A549 (cell line): Measurements from ENCODE around the gene YBX1. TPM values are rescaled to one million over a fixed set of nuclear protein-coding genes. Genes with fewer than 3 reads are reported as not detected.

ENCODE experiments used
- ATAC-seq, 2 experiments: fragments of 200-7000 bp in 1 of 2; fragments of >200 bp in 1 of 2; cut with Nextera tagmentation in 1 of 2; cut with Tn5 transposase in 1 of 2; 3 replicates each; pipeline versions ENCODE4 v1.8.0 to v1.9.1; 2018 to 2020; ENCODE audit warnings: mild to moderate bottlenecking in 1 of 2, moderate library complexity in 1 of 2
- CTCF ChIA-PET: fragments of 300-600 bp; sonication (Branson Sonifier 250); formaldehyde crosslinking; extraction: SDS; loops from one replicate; lab custom pipeline; 2021; ENCODE audit warnings: antibody characterized with exemption, inconsistent platforms; lab: Yijun Ruan, JAX
- POLR2A ChIA-PET: fragments of 350-600 bp; formaldehyde crosslinking; extraction: SDS; loops from one replicate; lab custom pipeline; 2021; ENCODE audit warnings: antibody characterized with exemption, inconsistent platforms; lab: Yijun Ruan, JAX
- DNase-seq, 2 experiments: peaks; one replicate each; pipeline versions ENCODE4 v3.0.0 to v3.0.0-alpha.2; 2011 to 2016; ENCODE audit warnings: low read depth in 1 of 2, low spot score in 1 of 2
- FAIRE-seq: peaks from 2 replicates; lab custom pipeline; 2011; peaks lifted over from hg19 to GRCh38; lab: Jason Lieb, UNC
- H3K27ac ChIP-seq, 2 experiments: fragments of >200 bp; sonication (Bioruptor Twin); formaldehyde crosslinking; 3 replicates each; pipeline ENCODE4 v1.5.1; 2016 to 2017
- H3K4me1 ChIP-seq: fragments of >200 bp; sonication (Bioruptor Twin); formaldehyde crosslinking; 3 replicates; pipeline ENCODE4 v1.6.1; 2016
- H3K4me2 ChIP-seq: fragments of >200 bp; sonication (Bioruptor Twin); formaldehyde crosslinking; 3 replicates; pipeline ENCODE4 v1.6.1; 2016
- H3K4me3 ChIP-seq: fragments of >200 bp; sonication (Bioruptor Twin); formaldehyde crosslinking; 3 replicates; pipeline ENCODE4 v1.5.1; 2016
- H3K9me3 ChIP-seq: fragments of >200 bp; sonication (Bioruptor Twin); formaldehyde crosslinking; 3 replicates; pipeline ENCODE4 v1.6.1; 2016
- BHLHE40 ChIP-seq: IDR thresholded peaks from 2 replicates; pipeline ENCODE4 v1.6.1; 2012; ENCODE audit warnings: low read depth, low read length, inconsistent platforms
- CEBPB ChIP-seq, 2 experiments: fragments of >200 bp in 1 of 2; sonication (Bioruptor Twin) in 1 of 2; formaldehyde crosslinking in 1 of 2; IDR thresholded peaks; 2 replicates each; pipeline ENCODE4 v1.6.1; 2012 to 2016
- CHD2 ChIP-seq: fragments of 150-350 bp; IDR thresholded peaks from 2 replicates; pipeline ENCODE4 v1.6.1; 2014; ENCODE audit warnings: low read length; ENCODE audit not compliant: partially characterized antibody
- CHD4 ChIP-seq: fragments of 200-600 bp; sonication (generic); IDR thresholded peaks from 2 replicates; pipeline ENCODE4 v1.6.1; 2016; ENCODE audit warnings: antibody characterized with exemption, mild to moderate bottlenecking, borderline replicate concordance
- EHF ChIP-seq: fragments of 250-450 bp; sonication (Bioruptor Pico); IDR thresholded peaks from 2 replicates; pipeline ENCODE4 v1.5.0; 2020; ENCODE audit warnings: mild to moderate bottlenecking
- ESRRA ChIP-seq: fragments of 150-350 bp; IDR thresholded peaks from 2 replicates; pipeline ENCODE4 v1.6.1; 2014; ENCODE audit warnings: mild to moderate bottlenecking, low read length, borderline replicate concordance
- HOXB13 ChIP-seq: fragments of 250-450 bp; sonication (Bioruptor Pico); IDR thresholded peaks from 2 replicates; pipeline ENCODE4 v1.5.0; 2020; ENCODE audit warnings: low read depth, mild to moderate bottlenecking, moderate library complexity
- KDM1A ChIP-seq: fragments of 200-600 bp; sonication (generic); IDR thresholded peaks from 2 replicates; pipeline ENCODE4 v1.6.1; 2016; ENCODE audit warnings: low read depth, mild to moderate bottlenecking
- MAFK ChIP-seq: fragments of 450-650 bp; IDR thresholded peaks from 2 replicates; pipeline ENCODE4 v1.6.1; 2014; ENCODE audit not compliant: partially characterized antibody
- MAZ ChIP-seq: fragments of 150-350 bp; IDR thresholded peaks from 2 replicates; pipeline ENCODE4 v1.6.1; 2014; ENCODE audit warnings: antibody characterized with exemption, low read depth, low read length, borderline replicate concordance
- NFE2L2 ChIP-seq: fragments of 150-350 bp; conservative IDR thresholded peaks from 2 replicates; pipeline ENCODE4 v1.6.1; 2014; ENCODE audit warnings: low read length
- NPAS2 ChIP-seq: fragments of 250-450 bp; sonication (Bioruptor Pico); IDR thresholded peaks from 2 replicates; pipeline ENCODE4 v1.8.0; 2022; ENCODE audit warnings: mild to moderate bottlenecking, moderate library complexity, borderline replicate concordance
- NR3C1 ChIP-seq: fragments of >200 bp; sonication (Bioruptor Twin); formaldehyde crosslinking; IDR thresholded peaks from 3 replicates; pipeline ENCODE4 v1.6.1; 2017
- POLR2AphosphoS2 ChIP-seq: conservative IDR thresholded peaks from 2 replicates; pipeline ENCODE4 v1.6.1; 2012; ENCODE audit warnings: low read length, improper control_type of control experiment, inconsistent platforms
- RNF2 ChIP-seq: fragments of 200-600 bp; sonication (generic); IDR thresholded peaks from 2 replicates; pipeline ENCODE4 v1.6.1; 2016; ENCODE audit warnings: low read depth, mild to moderate bottlenecking, antibody characterized with exemption, moderate library complexity, borderline replicate concordance
- TFCP2L1 ChIP-seq: fragments of 250-450 bp; sonication (Bioruptor Pico); IDR thresholded peaks from 2 replicates; pipeline ENCODE4 v1.5.0; 2021; ENCODE audit warnings: mild to moderate bottlenecking
- TP53 ChIP-seq: fragments of 250-450 bp; sonication (Bioruptor Pico); IDR thresholded peaks from 2 replicates; pipeline ENCODE4 v1.5.0; 2021; ENCODE audit warnings: mild to moderate bottlenecking, moderate library complexity
- ZFP36 ChIP-seq: fragments of 450-650 bp; IDR thresholded peaks from 2 replicates; pipeline ENCODE4 v1.6.1; 2014; ENCODE audit warnings: borderline replicate concordance; ENCODE audit not compliant: partially characterized antibody
- ZSCAN20 ChIP-seq: fragments of 250-450 bp; sonication (Bioruptor Pico); IDR thresholded peaks from 2 replicates; pipeline ENCODE4 v1.8.0; 2022; ENCODE audit warnings: mild to moderate bottlenecking, moderate library complexity
- WGBS: methylation state at CpG from one replicate; pipeline ENCODE4 v1.1.6; 2017; ENCODE audit errors: missing lambda C conversion rate; 5-methylcytosine and 5-hydroxymethylcytosine counted together
- polyA plus RNA-seq, 4 experiments: library from polyadenylated mRNA; depleted of rRNA in 3 of 4; stranded (reverse); fragments of >200 nt; fragmentation: RNase III in 1 of 4; extraction: RNeasy Plus Mini Kit Qiagen cat#74134 plus additional on column Dnase treatment in 1 of 4; gene quantifications; 2 replicates in 3 of 4; 3 replicates in 1 of 4; pipeline ENCODE4 v1.2.3, GENCODE V29; 2011 to 2017
- TF ChIP-seq, protein P1 (sequence below): fragments of 150-350 bp; IDR thresholded peaks from 2 replicates; pipeline ENCODE4 v1.6.1; 2014; ENCODE audit warnings: low read depth, mild to moderate bottlenecking, low read length
- TF ChIP-seq, protein P2 (sequence below): fragments of >200 bp; sonication (Bioruptor Twin); formaldehyde crosslinking; IDR thresholded peaks from 3 replicates; pipeline ENCODE4 v1.5.1; 2016
- TF ChIP-seq, protein P3 (sequence below): fragments of >200 bp; sonication (Bioruptor Twin); formaldehyde crosslinking; IDR thresholded peaks from 2 replicates; pipeline ENCODE4 v1.6.1; 2016
- TF ChIP-seq, protein P4 (sequence below): fragments of 250-450 bp; sonication (Bioruptor Pico); IDR thresholded peaks from 2 replicates; pipeline ENCODE4 v1.5.0; 2020; ENCODE audit warnings: low read depth, mild to moderate bottlenecking, moderate library complexity
- TF ChIP-seq, protein P5 (sequence below): fragments of >200 bp; sonication (Bioruptor Twin); formaldehyde crosslinking; IDR thresholded peaks from 3 replicates; pipeline ENCODE4 v1.6.1; 2016
- TF ChIP-seq, protein P6 (sequence below): fragments of 200-600 bp; sonication (generic); IDR thresholded peaks from 2 replicates; pipeline ENCODE4 v1.6.1; 2016; ENCODE audit warnings: antibody characterized with exemption, mild to moderate bottlenecking, moderate library complexity

Gene YBX1
- polyA plus RNA-seq, 2 of the 4 experiments (the other 2 are of a cell fraction): 488 to 747 TPM

DNA sequence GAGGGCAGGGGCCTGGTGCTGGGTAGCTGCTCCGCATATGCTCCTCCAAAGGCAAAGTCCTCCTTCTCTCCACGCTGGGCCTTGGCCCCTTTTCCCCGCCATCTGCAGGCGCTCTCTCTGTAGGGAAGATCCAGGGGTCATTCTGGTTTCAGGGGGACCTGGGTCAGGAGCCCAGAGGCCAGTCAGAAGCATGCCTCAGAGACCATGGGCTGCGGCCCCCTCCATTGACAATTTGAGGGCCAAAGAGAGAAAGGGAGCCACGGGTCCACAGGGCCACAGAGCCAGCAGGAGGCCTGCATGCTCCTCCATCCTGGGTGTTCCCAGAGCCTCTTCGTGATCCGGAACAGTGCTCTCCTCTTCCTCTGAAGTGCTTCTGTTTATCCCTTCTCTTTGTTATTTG is 59.9 kb downstream of the YBX1 start:
- H3K4me3 ChIP-seq: no peak overlapping the region
- ChIA-PET POLR2A (no interaction called here), CTCF (no interaction called here)

DNA sequence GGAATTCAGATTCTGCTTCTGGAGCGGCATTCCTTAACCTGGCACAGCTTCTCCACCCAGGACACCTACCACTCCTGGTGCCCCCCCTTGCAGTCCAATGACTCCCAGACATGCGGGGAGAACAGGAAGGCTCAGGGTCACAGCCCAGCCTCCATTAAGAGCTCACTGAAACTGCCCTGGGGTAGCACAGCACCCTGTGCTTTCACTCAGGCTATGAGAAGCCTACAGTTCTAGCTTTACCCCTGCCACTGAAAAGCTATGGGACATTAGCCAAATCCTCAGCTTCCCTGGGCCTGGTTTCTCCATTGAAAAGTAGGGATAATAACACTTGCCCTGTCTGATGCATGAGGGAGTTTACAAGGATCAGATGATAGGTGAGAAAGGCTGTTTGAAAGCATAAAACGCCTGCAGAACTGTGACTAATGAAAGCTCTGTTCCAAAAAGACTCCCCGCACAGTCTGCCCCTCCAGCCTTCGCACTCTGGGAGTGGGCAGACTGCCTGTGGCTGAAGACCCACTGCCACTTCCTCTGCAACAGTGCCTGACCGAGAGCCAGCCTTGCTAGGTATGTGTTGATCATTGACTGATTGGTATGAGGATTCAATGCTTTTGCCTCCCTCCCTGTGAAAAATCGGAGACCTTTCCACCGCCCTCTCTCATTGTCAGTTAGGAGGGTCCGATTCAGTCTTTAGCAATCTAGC is 60.5 kb downstream of the YBX1 start:
- TF ChIP-seq TFCP2L1 (CRISPR knock-in tag) (no peak), ZFP36 (no peak), NPAS2 (CRISPR knock-in tag) (no peak), ESRRA (no peak), HOXB13 (CRISPR knock-in tag) (no peak), MAFK (no peak), POLR2AphosphoS2 (no peak), CHD4 (no peak), EHF (CRISPR knock-in tag) (no peak), MAZ (no peak)
- TF ChIP-seq, protein P1, sequence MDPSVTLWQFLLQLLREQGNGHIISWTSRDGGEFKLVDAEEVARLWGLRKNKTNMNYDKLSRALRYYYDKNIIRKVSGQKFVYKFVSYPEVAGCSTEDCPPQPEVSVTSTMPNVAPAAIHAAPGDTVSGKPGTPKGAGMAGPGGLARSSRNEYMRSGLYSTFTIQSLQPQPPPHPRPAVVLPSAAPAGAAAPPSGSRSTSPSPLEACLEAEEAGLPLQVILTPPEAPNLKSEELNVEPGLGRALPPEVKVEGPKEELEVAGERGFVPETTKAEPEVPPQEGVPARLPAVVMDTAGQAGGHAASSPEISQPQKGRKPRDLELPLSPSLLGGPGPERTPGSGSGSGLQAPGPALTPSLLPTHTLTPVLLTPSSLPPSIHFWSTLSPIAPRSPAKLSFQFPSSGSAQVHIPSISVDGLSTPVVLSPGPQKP: no peak
- TF ChIP-seq, protein P2, sequence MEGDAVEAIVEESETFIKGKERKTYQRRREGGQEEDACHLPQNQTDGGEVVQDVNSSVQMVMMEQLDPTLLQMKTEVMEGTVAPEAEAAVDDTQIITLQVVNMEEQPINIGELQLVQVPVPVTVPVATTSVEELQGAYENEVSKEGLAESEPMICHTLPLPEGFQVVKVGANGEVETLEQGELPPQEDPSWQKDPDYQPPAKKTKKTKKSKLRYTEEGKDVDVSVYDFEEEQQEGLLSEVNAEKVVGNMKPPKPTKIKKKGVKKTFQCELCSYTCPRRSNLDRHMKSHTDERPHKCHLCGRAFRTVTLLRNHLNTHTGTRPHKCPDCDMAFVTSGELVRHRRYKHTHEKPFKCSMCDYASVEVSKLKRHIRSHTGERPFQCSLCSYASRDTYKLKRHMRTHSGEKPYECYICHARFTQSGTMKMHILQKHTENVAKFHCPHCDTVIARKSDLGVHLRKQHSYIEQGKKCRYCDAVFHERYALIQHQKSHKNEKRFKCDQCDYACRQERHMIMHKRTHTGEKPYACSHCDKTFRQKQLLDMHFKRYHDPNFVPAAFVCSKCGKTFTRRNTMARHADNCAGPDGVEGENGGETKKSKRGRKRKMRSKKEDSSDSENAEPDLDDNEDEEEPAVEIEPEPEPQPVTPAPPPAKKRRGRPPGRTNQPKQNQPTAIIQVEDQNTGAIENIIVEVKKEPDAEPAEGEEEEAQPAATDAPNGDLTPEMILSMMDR: no peak
- ChIA-PET CTCF (no interaction called here), POLR2A (no interaction called here)
- FAIRE-seq (no peak), ATAC-seq (no peak), DNase-seq (no peak)
- H3K4me2 ChIP-seq: no peak overlapping the region
- no peak overlapping the region for H3K4me3 ChIP-seq
- WGBS: 81% methylated on average over 9 of the region's 9 CpGs
- no peak overlapping the region for H3K27ac ChIP-seq
- no peaks in the 10 kb centered on the region for H3K4me1 ChIP-seq
- H3K9me3 ChIP-seq: no peaks in the 10 kb centered on the region

More for the DNA sequence above, 59.9 kb downstream of the YBX1 start:
- TF ChIP-seq, protein P3, sequence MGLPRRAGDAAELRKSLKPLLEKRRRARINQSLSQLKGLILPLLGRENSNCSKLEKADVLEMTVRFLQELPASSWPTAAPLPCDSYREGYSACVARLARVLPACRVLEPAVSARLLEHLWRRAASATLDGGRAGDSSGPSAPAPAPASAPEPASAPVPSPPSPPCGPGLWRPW: no peak
- TF ChIP-seq, protein P4, sequence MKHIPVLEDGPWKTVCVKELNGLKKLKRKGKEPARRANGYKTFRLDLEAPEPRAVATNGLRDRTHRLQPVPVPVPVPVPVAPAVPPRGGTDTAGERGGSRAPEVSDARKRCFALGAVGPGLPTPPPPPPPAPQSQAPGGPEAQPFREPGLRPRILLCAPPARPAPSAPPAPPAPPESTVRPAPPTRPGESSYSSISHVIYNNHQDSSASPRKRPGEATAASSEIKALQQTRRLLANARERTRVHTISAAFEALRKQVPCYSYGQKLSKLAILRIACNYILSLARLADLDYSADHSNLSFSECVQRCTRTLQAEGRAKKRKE (CRISPR knock-in tag): no peak
- TF ChIP-seq ZFP36: no peak
- no peak for TF ChIP-seq HOXB13 (CRISPR knock-in tag)
- TF ChIP-seq, protein P5, sequence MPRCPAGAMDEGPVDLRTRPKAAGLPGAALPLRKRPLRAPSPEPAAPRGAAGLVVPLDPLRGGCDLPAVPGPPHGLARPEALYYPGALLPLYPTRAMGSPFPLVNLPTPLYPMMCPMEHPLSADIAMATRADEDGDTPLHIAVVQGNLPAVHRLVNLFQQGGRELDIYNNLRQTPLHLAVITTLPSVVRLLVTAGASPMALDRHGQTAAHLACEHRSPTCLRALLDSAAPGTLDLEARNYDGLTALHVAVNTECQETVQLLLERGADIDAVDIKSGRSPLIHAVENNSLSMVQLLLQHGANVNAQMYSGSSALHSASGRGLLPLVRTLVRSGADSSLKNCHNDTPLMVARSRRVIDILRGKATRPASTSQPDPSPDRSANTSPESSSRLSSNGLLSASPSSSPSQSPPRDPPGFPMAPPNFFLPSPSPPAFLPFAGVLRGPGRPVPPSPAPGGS: no peak
- no peak for TF ChIP-seq BHLHE40
- TF ChIP-seq, protein P6, sequence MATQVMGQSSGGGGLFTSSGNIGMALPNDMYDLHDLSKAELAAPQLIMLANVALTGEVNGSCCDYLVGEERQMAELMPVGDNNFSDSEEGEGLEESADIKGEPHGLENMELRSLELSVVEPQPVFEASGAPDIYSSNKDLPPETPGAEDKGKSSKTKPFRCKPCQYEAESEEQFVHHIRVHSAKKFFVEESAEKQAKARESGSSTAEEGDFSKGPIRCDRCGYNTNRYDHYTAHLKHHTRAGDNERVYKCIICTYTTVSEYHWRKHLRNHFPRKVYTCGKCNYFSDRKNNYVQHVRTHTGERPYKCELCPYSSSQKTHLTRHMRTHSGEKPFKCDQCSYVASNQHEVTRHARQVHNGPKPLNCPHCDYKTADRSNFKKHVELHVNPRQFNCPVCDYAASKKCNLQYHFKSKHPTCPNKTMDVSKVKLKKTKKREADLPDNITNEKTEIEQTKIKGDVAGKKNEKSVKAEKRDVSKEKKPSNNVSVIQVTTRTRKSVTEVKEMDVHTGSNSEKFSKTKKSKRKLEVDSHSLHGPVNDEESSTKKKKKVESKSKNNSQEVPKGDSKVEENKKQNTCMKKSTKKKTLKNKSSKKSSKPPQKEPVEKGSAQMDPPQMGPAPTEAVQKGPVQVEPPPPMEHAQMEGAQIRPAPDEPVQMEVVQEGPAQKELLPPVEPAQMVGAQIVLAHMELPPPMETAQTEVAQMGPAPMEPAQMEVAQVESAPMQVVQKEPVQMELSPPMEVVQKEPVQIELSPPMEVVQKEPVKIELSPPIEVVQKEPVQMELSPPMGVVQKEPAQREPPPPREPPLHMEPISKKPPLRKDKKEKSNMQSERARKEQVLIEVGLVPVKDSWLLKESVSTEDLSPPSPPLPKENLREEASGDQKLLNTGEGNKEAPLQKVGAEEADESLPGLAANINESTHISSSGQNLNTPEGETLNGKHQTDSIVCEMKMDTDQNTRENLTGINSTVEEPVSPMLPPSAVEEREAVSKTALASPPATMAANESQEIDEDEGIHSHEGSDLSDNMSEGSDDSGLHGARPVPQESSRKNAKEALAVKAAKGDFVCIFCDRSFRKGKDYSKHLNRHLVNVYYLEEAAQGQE: no peak
- TF ChIP-seq TP53 (CRISPR knock-in tag): no peak
- no peak for TF ChIP-seq ESRRA
- TF ChIP-seq RNF2: no peak
- TF ChIP-seq MAZ: no peak
- TF ChIP-seq NR3C1: no peak
- TF ChIP-seq POLR2AphosphoS2: no peak
- TF ChIP-seq ZSCAN20: no peak
- TF ChIP-seq CEBPB (IDR thresholded peaks at IDR 0.05): no peak
- no peak for TF ChIP-seq KDM1A
- TF ChIP-seq NFE2L2: no peak
- TF ChIP-seq CHD2: no peak
- TF ChIP-seq, all 56 proteins: peak for 0
- Histone ChIP-seq H3K9me3 (no peaks in the 10 kb centered on the region), H3K27ac (no peak overlapping the region), H3K4me1 (no peaks in the 10 kb centered on the region), H3K4me2 (no peak overlapping the region)
- ATAC-seq: no peak
- FAIRE-seq: no peak
- DNase-seq: no peak
- 84% methylated on average over 8 of the region's 8 CpGs for WGBS
